Lower leg skin (tissue), 3 donors: ENCODE results near the gene NUP98.

Source experiments
- CTCF ChIP-seq, 3 donors: fragments of 450-650 bp; IDR thresholded peaks; one replicate each; pipeline ENCODE4 v1.5.1; 2016; ENCODE audit warnings: antibody characterized with exemption in 3 of 3, mild to moderate bottlenecking in 3 of 3, moderate library complexity in 2 of 3
- POLR2A ChIP-seq, 2 donors: fragments of 450-650 bp; IDR thresholded peaks; one replicate each; pipeline ENCODE4 v1.6.1; 2016 to 2017; ENCODE audit warnings: antibody characterized with exemption in 2 of 2, mild to moderate bottlenecking in 1 of 2, moderate library complexity in 1 of 2

- TF ChIP-seq CTCF (IDR thresholded peaks at IDR 0.05) (no peak), POLR2A (IDR thresholded peaks at IDR 0.05) (no peak)
These were observed 94.0 kb downstream of the NUP98 start for GRCh38 chr11:3703383-3703782.
